Kidney (tissue), 14 donors: ENCODE measurements around the gene CHKB. TPM values are rescaled to one million over a fixed set of nuclear protein-coding genes. Genes with fewer than 3 reads are reported as not detected.

Experiments
- DNase-seq, 5 donors: peaks; one replicate each; pipeline ENCODE4 v3.0.0-alpha.2; 2013 to 2020
- FAIRE-seq: peaks from 2 replicates; lab custom pipeline; 2012; peaks lifted over from hg19 to GRCh38; lab: Jason Lieb, UNC
- H3K27ac ChIP-seq, 2 donors: one replicate each; pipeline ENCODE4 v1.7.0; 2013; ENCODE audit warnings: low read depth in 2 of 2, low read length in 2 of 2, inconsistent platforms in 1 of 2
- H3K27me3 ChIP-seq: one replicate; pipeline ENCODE4 v1.7.1; 2013; ENCODE audit warnings: low read length, inconsistent platforms; ENCODE audit not compliant: control insufficient read depth, insufficient read depth
- H3K36me3 ChIP-seq, 3 donors: one replicate each; pipeline versions ENCODE4 v1.7.0 to v1.7.1; 2013; ENCODE audit warnings: low read length in 3 of 3, control low read depth in 1 of 3, inconsistent platforms in 1 of 3; ENCODE audit not compliant: insufficient read depth in 3 of 3, control insufficient read depth in 2 of 3
- H3K4me1 ChIP-seq, 3 donors: one replicate each; pipeline versions ENCODE4 v1.7.0 to v1.7.1; 2013; ENCODE audit warnings: low read length in 3 of 3, inconsistent platforms in 1 of 3, low read depth in 1 of 3; ENCODE audit not compliant: control insufficient read depth in 2 of 3, insufficient read depth in 2 of 3
- H3K4me3 ChIP-seq, 3 donors: one replicate each; pipeline versions ENCODE4 v1.7.0 to v1.8.1; 2013; ENCODE audit warnings: low read length in 3 of 3, control low read depth in 1 of 3, inconsistent platforms in 1 of 3
- H3K9ac ChIP-seq, 3 donors: one replicate each; pipeline versions ENCODE4 v1.7.0 to v1.7.1; 2013; ENCODE audit warnings: low read length in 3 of 3, control low read depth in 1 of 3, inconsistent platforms in 1 of 3
- H3K9me3 ChIP-seq, 3 donors: one replicate each; pipeline versions ENCODE4 v1.7.0 to v1.7.1; 2013; ENCODE audit warnings: low read length in 3 of 3, control low read depth in 1 of 3, inconsistent platforms in 1 of 3; ENCODE audit not compliant: control insufficient read depth in 2 of 3, insufficient read depth in 1 of 3
- intact Hi-C: fragments of 100-400 bp; cut with DNase I; formaldehyde crosslinking; loops from one replicate; pipeline ENCODE4 v1.11.1; 2022
- polyA plus RNA-seq: library from polyadenylated mRNA; stranded (reverse); fragments of 350-450 nt; fragmentation: Illumina TruSeq; extraction: RNeasy Lipid Tissue Mini Kit (QIAGEN cat#74804); gene quantifications from one replicate; pipeline ENCODE4 v1.2.3, GENCODE V29; 2014; ENCODE audit warnings: low read depth, low replicate concordance; ENCODE audit not compliant: insufficient read depth
- total RNA-seq: library from RNA; stranded (reverse); fragmentation: NEBNext Ultra II Directional; extraction: Animal tissue kit (Norgen Biotek cat#: 25700); gene quantifications from one replicate; pipeline ENCODE4 v1.2.1, GENCODE V29; 2021
- TF ChIP-seq, protein P1 (sequence below): IDR thresholded peaks from 3 replicates; pipeline ENCODE4 v1.5.1; 2012; ENCODE audit warnings: mild to moderate bottlenecking, moderate library complexity, borderline replicate concordance; ENCODE audit not compliant: insufficient read depth; ENCODE audit errors: extremely low read depth
- donor health status: control.
- donor health status: control.
- donor health status: control.
- donor health status: control.
- donor health status: control.
- donor health status: DM: yes; HTN: yes; CAD: no.
- donor health status: Normal renal cell carcinoma (clear cell type).

The CHKB gene
- total and polyA plus RNA-seq, 2 donors from 2014 or later, result 73.0 to 91.7 TPM

DNA sequence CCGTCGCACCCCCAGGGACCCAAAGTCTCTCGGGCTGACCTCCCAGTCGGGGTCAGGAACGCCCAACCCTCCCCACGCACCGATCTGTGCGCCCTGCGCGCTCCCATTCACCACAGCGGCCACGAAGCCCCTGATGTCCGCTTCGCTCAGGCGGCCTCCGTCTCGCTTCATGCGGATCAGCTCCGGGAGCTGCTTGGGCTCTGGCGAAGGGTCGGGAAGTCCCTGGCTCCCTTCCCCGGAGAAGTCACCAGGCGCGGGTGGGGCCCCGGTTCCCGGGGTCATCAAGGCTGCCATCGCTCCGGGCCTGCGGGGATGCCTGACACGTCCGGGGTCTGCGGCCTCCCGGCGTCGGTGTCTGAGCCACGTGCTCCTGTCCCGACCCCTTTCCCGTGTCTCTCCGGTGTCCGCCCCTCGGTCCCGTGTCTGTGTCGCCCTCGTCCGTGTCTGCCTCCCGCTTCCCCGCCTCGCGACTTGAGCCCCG, 53.2 kb downstream of the CHKB start:
- peaks cover 0 to 24% (median 5%) of the 10 kb centered on the region in 3 donors for H3K4me1 ChIP-seq
- peak overlapping the region in 1 of 3 donors; percentile 12 for H3K9ac ChIP-seq
- peak in 2 of 5 donors; percentile 69 to 93 for DNase-seq
- no peaks in the 10 kb centered on the region for H3K9me3 ChIP-seq
- H3K4me3 ChIP-seq, result peak overlapping the region in 1 of 3 donors; percentile 45
- H3K36me3 ChIP-seq, result no peaks in the 10 kb centered on the region
- peaks cover 7% of the 10 kb centered on the region for H3K27me3 ChIP-seq
- peak overlapping the region; percentile 87 to 96 for H3K27ac ChIP-seq
- intact Hi-C loops, result no loop called here
- no peak for FAIRE-seq
- TF ChIP-seq, protein P1, sequence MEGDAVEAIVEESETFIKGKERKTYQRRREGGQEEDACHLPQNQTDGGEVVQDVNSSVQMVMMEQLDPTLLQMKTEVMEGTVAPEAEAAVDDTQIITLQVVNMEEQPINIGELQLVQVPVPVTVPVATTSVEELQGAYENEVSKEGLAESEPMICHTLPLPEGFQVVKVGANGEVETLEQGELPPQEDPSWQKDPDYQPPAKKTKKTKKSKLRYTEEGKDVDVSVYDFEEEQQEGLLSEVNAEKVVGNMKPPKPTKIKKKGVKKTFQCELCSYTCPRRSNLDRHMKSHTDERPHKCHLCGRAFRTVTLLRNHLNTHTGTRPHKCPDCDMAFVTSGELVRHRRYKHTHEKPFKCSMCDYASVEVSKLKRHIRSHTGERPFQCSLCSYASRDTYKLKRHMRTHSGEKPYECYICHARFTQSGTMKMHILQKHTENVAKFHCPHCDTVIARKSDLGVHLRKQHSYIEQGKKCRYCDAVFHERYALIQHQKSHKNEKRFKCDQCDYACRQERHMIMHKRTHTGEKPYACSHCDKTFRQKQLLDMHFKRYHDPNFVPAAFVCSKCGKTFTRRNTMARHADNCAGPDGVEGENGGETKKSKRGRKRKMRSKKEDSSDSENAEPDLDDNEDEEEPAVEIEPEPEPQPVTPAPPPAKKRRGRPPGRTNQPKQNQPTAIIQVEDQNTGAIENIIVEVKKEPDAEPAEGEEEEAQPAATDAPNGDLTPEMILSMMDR, result no peak

Other genes starting within 250 kb of the CHKB start
- gene PPP6R2, start 239.5 kb downstream of the CHKB start, total RNA-seq, result 53.8 TPM
- gene PPP6R2, start 239.5 kb downstream of the CHKB start, polyA plus RNA-seq, result 39.4 TPM
- gene SBF1, start 107.8 kb downstream of the CHKB start, total RNA-seq, result 73.9 TPM
- 18.1 TPM for gene SBF1, start 107.8 kb downstream of the CHKB start, polyA plus RNA-seq
- gene ADM2, start 101.3 kb downstream of the CHKB start, total RNA-seq, result 8.0 TPM
- gene ADM2, start 101.3 kb downstream of the CHKB start, polyA plus RNA-seq, result 10.6 TPM
- 3.5 TPM for gene MIOX, start 96.0 kb downstream of the CHKB start, total RNA-seq
- gene MIOX, start 96.0 kb downstream of the CHKB start, polyA plus RNA-seq, result 455 TPM
- gene LMF2, start 75.1 kb downstream of the CHKB start, total RNA-seq, result 77.9 TPM
- gene LMF2, start 75.1 kb downstream of the CHKB start, polyA plus RNA-seq, result 41.7 TPM
- gene NCAPH2, start 74.6 kb downstream of the CHKB start, total RNA-seq, result 41.5 TPM
- gene NCAPH2, start 74.6 kb downstream of the CHKB start, polyA plus RNA-seq, result 31.4 TPM
- 4.1 TPM for gene SCO2, start 57.3 kb downstream of the CHKB start, total RNA-seq
- 1.1 TPM for gene SCO2, start 57.3 kb downstream of the CHKB start, polyA plus RNA-seq
- gene TYMP, start 52.8 kb downstream of the CHKB start, total RNA-seq, result 163 TPM
- 22.2 TPM for gene TYMP, start 52.8 kb downstream of the CHKB start, polyA plus RNA-seq
- gene KLHDC7B, start 37.0 kb downstream of the CHKB start, total RNA-seq, result 16.1 TPM
- 1.4 TPM for gene KLHDC7B, start 37.0 kb downstream of the CHKB start, polyA plus RNA-seq
- not detected for gene SYCE3, start 19.9 kb downstream of the CHKB start, total RNA-seq
- 4.6 TPM for gene SYCE3, start 19.9 kb downstream of the CHKB start, polyA plus RNA-seq
- gene CPT1B, start 4.4 kb downstream of the CHKB start, total RNA-seq, result 34.3 TPM
- 20.6 TPM for gene CPT1B, start 4.4 kb downstream of the CHKB start, polyA plus RNA-seq
- gene MAPK8IP2, start 17.9 kb upstream of the CHKB start, total RNA-seq, result 1.1 TPM
- 1.0 TPM for gene MAPK8IP2, start 17.9 kb upstream of the CHKB start, polyA plus RNA-seq
- gene ARSA, start 45.3 kb upstream of the CHKB start, total RNA-seq, result 53.0 TPM
- 52.8 TPM for gene ARSA, start 45.3 kb upstream of the CHKB start, polyA plus RNA-seq
- gene SHANK3, start 90.0 kb upstream of the CHKB start, total RNA-seq, result 40.5 TPM
- gene SHANK3, start 90.0 kb upstream of the CHKB start, polyA plus RNA-seq, result 8.8 TPM
- gene ACR, start 155.4 kb upstream of the CHKB start, total RNA-seq, result 1.6 TPM
- 1.0 TPM for gene ACR, start 155.4 kb upstream of the CHKB start, polyA plus RNA-seq
- gene RABL2B, start 200.8 kb upstream of the CHKB start, total RNA-seq, result 43.5 TPM
- 26.2 TPM for gene RABL2B, start 200.8 kb upstream of the CHKB start, polyA plus RNA-seq